B cell (primary cell): ENCODE measurements around the gene CDC42EP4. TPM values are rescaled to one million over a fixed set of nuclear protein-coding genes. Genes with fewer than 3 reads are reported as not detected.

ENCODE experiments used
- ATAC-seq: fragments of 200-7000 bp; cut with Tn5 transposase; one replicate; pipeline ENCODE4 v1.10.0; 2021; ENCODE audit warnings: low read depth, mild to moderate bottlenecking, moderate number of reproducible peaks, moderate library complexity
- CTCF ChIA-PET: fragments of 350-600 bp; sonication (Branson Sonifier 250); formaldehyde crosslinking; loops from one replicate; lab custom pipeline; 2021; ENCODE audit warnings: antibody characterized with exemption, inconsistent platforms; lab: Charles Lee
- POLR2A ChIA-PET: fragments of 350-600 bp; sonication (Branson Sonifier 250); formaldehyde crosslinking; loops from one replicate; lab custom pipeline; 2021; ENCODE audit warnings: antibody characterized with exemption; lab: Charles Lee
- DNase-seq: peaks from one replicate; pipeline ENCODE4 v3.0.0; 2013
- H2AFZ ChIP-seq: 2 replicates; pipeline ENCODE4 v1.6.1; 2012; ENCODE audit warnings: mild to moderate bottlenecking, low read depth, low read length; ENCODE audit not compliant: insufficient read depth, poor library complexity, severe bottlenecking
- H3K27ac ChIP-seq, 2 donors: 1 replicate in 1 of 2; 2 replicates in 1 of 2; pipeline ENCODE4 v1.5.1; 2012 to 2013; ENCODE audit warnings: low read length in 2 of 2, mild to moderate bottlenecking in 2 of 2, moderate library complexity in 1 of 2
- H3K27me3 ChIP-seq, 4 experiments: fragments of 200-600 bp in 1 of 4; sonication (generic) in 1 of 4; replicated peaks in 1 of 4; 1 replicate in 2 of 4; 2 replicates in 2 of 4; pipeline versions ENCODE4 v1.6.1 to v1.7.0; 2013 to 2016; ENCODE audit warnings: low read length in 3 of 4, mild to moderate bottlenecking in 2 of 4, mixed read lengths in 1 of 4, moderate library complexity in 1 of 4; ENCODE audit not compliant: insufficient read depth in 4 of 4, control insufficient read depth in 3 of 4; ENCODE audit errors: control extremely low read depth in 1 of 4
- H3K36me3 ChIP-seq, 2 experiments: replicated peaks in 1 of 2; 1 replicate in 1 of 2; 2 replicates in 1 of 2; pipeline versions ENCODE4 v1.6.1 to v1.7.1; 2013; ENCODE audit warnings: low read length in 1 of 2; ENCODE audit not compliant: insufficient read depth in 2 of 2, control insufficient read depth in 1 of 2; ENCODE audit errors: control extremely low read depth in 1 of 2, extremely low read depth in 1 of 2
- H3K4me1 ChIP-seq, 2 donors: fragments of 200-600 bp in 1 of 2; sonication (generic) in 1 of 2; 1 replicate in 1 of 2; 2 replicates in 1 of 2; pipeline versions ENCODE4 v1.5.1 to v1.6.1; 2013 to 2017; ENCODE audit warnings: low read length in 2 of 2; ENCODE audit not compliant: control insufficient read depth in 2 of 2, insufficient read depth in 2 of 2
- H3K4me2 ChIP-seq: replicated peaks from 2 replicates; pipeline ENCODE3; 2012; ENCODE audit warnings: mild to moderate bottlenecking, low read depth, low read length; ENCODE audit not compliant: poor library complexity, severe bottlenecking
- H3K4me3 ChIP-seq, 5 experiments: fragments of 200-600 bp in 1 of 5; sonication (generic) in 1 of 5; 1 replicate in 3 of 5; 2 replicates in 2 of 5; pipeline versions ENCODE4 v1.5.1 to v1.7.0; 2011 to 2016; ENCODE audit warnings: low read length in 4 of 5, mild to moderate bottlenecking in 4 of 5, low read depth in 2 of 5, control low read depth in 1 of 5, moderate library complexity in 1 of 5; ENCODE audit not compliant: insufficient read depth in 1 of 5; ENCODE audit errors: control extremely low read depth in 1 of 5, extremely low read depth in 1 of 5
- H3K79me2 ChIP-seq: fragments of 200-600 bp; sonication (generic); one replicate; pipeline ENCODE4 v1.6.0; 2016; ENCODE audit warnings: low read length; ENCODE audit not compliant: control insufficient read depth, insufficient read depth
- H3K9ac ChIP-seq: fragments of 200-600 bp; sonication (generic); 2 replicates; pipeline ENCODE4 v1.6.1; 2017; ENCODE audit warnings: mild to moderate bottlenecking, low read length, moderate library complexity
- H3K9me3 ChIP-seq, 3 donors: one replicate each; pipeline versions ENCODE4 v1.6.1 to v1.7.1; 2013; ENCODE audit warnings: low read length in 2 of 3; ENCODE audit not compliant: control insufficient read depth in 2 of 3, insufficient read depth in 1 of 3; ENCODE audit errors: control extremely low read depth in 1 of 3
- H4K20me1 ChIP-seq: 2 replicates; pipeline ENCODE4 v1.6.0; 2012; ENCODE audit warnings: mild to moderate bottlenecking, low read length; ENCODE audit not compliant: insufficient read depth, control insufficient read depth, poor library complexity, severe bottlenecking
- H3K27ac Mint-ChIP-seq: one replicate; pipeline ENCODE4 v1.8.0; 2021; ENCODE audit warnings: mixed read lengths
- H3K27me3 Mint-ChIP-seq: one replicate; pipeline ENCODE4 v1.8.0; 2021; ENCODE audit warnings: mixed read lengths
- H3K4me1 Mint-ChIP-seq: one replicate; pipeline ENCODE4 v1.8.0; 2021; ENCODE audit warnings: mixed read lengths
- H3K4me3 Mint-ChIP-seq: one replicate; pipeline ENCODE4 v1.8.0; 2021; ENCODE audit warnings: mixed read lengths
- H3K9me3 Mint-ChIP-seq: one replicate; pipeline ENCODE4 v1.8.0; 2022; ENCODE audit warnings: mixed read lengths; ENCODE audit not compliant: insufficient read depth
- CTCF ChIP-seq: fragments of 200-600 bp; IDR thresholded peaks from one replicate; pipeline ENCODE4 v1.8.0; 2022; ENCODE audit warnings: antibody characterized with exemption, mild to moderate bottlenecking
- EZH2 ChIP-seq: IDR thresholded peaks from 2 replicates; pipeline ENCODE4 v1.6.1; 2012; ENCODE audit warnings: borderline replicate concordance, low read depth, mild to moderate bottlenecking, moderate library complexity, low read length; ENCODE audit not compliant: insufficient read depth, poor library complexity, severe bottlenecking
- WGBS: methylation state at CpG from one replicate; pipeline ENCODE4 v1.1.5; 2013; ENCODE audit warnings: missing lambda C conversion rate; ENCODE audit not compliant: insufficient coverage; 5-methylcytosine and 5-hydroxymethylcytosine counted together
- intact Hi-C: fragments of 100-400 bp; cut with micrococcal nuclease; formaldehyde crosslinking; loops from one replicate; pipeline ENCODE4 v1.10.0; 2022
- polyA plus RNA-seq: library from polyadenylated mRNA; depleted of rRNA; stranded (reverse); fragments of >200 nt; gene quantifications from 2 replicates; pipeline ENCODE4 v1.2.3, GENCODE V29; 2012
- total RNA-seq, 2 donors: library from RNA; stranded (reverse); fragments of 120-200 nt in 1 of 2; gene quantifications; 1 replicate in 1 of 2; 2 replicates in 1 of 2; pipeline versions ENCODE4 v1.2.3 to v1.2.4, GENCODE V29; 2013 to 2022

The CDC42EP4 gene
- total and polyA plus RNA-seq, 2 donors (not counting 1 experiment from before 2014, with no cell fraction given) = 0.79 to 2.0 TPM

GRCh38 chr17:73278465-73279453, 33.0 kb downstream of the CDC42EP4 start:
- CTCF ChIA-PET = interaction anchor here (0.5 to 1.2 kb wide), 2 partner anchors 24 to 91 kb away, joined by 3 read pairs; no protein-coding TSS in a partner anchor
- Histone ChIP-seq H3K79me2 (no peaks in the 10 kb centered on the region), H2AFZ (no peak overlapping the region), H3K9me3 (peaks cover 0 to 3% (median 0%) of the 10 kb centered on the region in 3 donors), H3K4me3 (no peak overlapping the region), H3K27me3 (peaks cover 0 to 5% (median 0%) of the 10 kb centered on the region in 4 experiments), H3K4me2 (no peak overlapping the region), H4K20me1 (no peaks in the 10 kb centered on the region), H3K4me1 (no peaks in the 10 kb centered on the region), H3K36me3 (no peaks in the 10 kb centered on the region), H3K27ac (no peak overlapping the region), H3K9ac (no peak overlapping the region)
- intact Hi-C loops = no loop called here
- H3K27ac Mint-ChIP-seq = no peak overlapping the region
- TF ChIP-seq EZH2 = no peak
- no peak for TF ChIP-seq CTCF
- H3K27me3 Mint-ChIP-seq = peaks cover 14% of the 10 kb centered on the region
- H3K4me3 Mint-ChIP-seq = no peak overlapping the region
- POLR2A ChIA-PET = no interaction called here
- WGBS = 85% methylated on average over 6 of the region's 14 CpGs
- peaks cover 2% of the 10 kb centered on the region for H3K4me1 Mint-ChIP-seq
- DNase-seq = no peak
- no peaks in the 10 kb centered on the region for H3K9me3 Mint-ChIP-seq
- no peak for ATAC-seq

GRCh38 chr17:73278049-73278464, 33.7 kb downstream of the CDC42EP4 start:
- Mint-ChIP-seq H3K9me3 (no peaks in the 10 kb centered on the region), H3K27ac (no peak overlapping the region), H3K4me1 (no peaks in the 10 kb centered on the region), H3K4me3 (no peak overlapping the region), H3K27me3 (peaks cover 14% of the 10 kb centered on the region)
- intact Hi-C loops = no loop called here
- H3K79me2 ChIP-seq = no peaks in the 10 kb centered on the region
- no peaks in the 10 kb centered on the region for H3K36me3 ChIP-seq
- ATAC-seq (no peak), DNase-seq (no peak)
- H3K4me3 ChIP-seq = no peak overlapping the region
- no peak overlapping the region for H2AFZ ChIP-seq
- no peaks in the 10 kb centered on the region for H4K20me1 ChIP-seq
- peaks cover 0 to 5% (median 0%) of the 10 kb centered on the region in 4 experiments for H3K27me3 ChIP-seq
- H3K4me1 ChIP-seq = no peaks in the 10 kb centered on the region
- WGBS = 80% methylated on average over 7 of the region's 7 CpGs
- no peak overlapping the region for H3K9ac ChIP-seq
- TF ChIP-seq EZH2 (no peak), CTCF (no peak)
- CTCF ChIA-PET = interaction anchor here (1.2 kb wide), 1 partner anchor 92 kb away, joined by 3 read pairs; no protein-coding TSS in a partner anchor
- POLR2A ChIA-PET = no interaction called here
- no peak overlapping the region for H3K4me2 ChIP-seq
- H3K9me3 ChIP-seq = peaks cover 0 to 3% (median 0%) of the 10 kb centered on the region in 3 donors
- H3K27ac ChIP-seq = no peak overlapping the region
